GM19099 (cell line): Measurements from ENCODE around the gene TPRG1L.

Source experiments
- POLR2A ChIP-seq: IDR thresholded peaks from 3 replicates; pipeline ENCODE4 v1.6.1; 2011; ENCODE audit warnings: low read depth; ENCODE audit not compliant: insufficient read length; ENCODE audit errors: extremely low read depth

TPRG1L gene

DNA sequence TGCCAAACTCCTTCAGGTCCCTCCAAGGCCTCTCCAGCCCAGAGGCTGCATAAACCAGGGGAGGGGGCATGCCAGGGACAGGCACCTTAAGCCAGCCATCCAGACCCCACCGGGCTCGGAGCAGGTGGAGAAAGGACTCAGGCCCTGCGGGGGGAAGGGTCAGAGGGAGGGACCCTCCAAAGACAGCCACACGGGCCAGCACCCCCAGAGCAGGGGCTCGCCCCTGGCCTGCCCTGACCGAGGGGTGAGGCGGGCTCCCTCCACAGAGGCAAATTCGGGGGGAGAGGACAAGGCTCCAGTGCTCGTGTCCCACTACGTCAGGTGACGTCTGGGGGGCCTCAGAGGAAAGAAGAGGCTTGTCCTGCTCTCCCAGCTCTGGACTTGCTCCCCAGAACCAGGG, 21.7 kb upstream of the TPRG1L start:
- no peak for TF ChIP-seq POLR2A

DNA sequence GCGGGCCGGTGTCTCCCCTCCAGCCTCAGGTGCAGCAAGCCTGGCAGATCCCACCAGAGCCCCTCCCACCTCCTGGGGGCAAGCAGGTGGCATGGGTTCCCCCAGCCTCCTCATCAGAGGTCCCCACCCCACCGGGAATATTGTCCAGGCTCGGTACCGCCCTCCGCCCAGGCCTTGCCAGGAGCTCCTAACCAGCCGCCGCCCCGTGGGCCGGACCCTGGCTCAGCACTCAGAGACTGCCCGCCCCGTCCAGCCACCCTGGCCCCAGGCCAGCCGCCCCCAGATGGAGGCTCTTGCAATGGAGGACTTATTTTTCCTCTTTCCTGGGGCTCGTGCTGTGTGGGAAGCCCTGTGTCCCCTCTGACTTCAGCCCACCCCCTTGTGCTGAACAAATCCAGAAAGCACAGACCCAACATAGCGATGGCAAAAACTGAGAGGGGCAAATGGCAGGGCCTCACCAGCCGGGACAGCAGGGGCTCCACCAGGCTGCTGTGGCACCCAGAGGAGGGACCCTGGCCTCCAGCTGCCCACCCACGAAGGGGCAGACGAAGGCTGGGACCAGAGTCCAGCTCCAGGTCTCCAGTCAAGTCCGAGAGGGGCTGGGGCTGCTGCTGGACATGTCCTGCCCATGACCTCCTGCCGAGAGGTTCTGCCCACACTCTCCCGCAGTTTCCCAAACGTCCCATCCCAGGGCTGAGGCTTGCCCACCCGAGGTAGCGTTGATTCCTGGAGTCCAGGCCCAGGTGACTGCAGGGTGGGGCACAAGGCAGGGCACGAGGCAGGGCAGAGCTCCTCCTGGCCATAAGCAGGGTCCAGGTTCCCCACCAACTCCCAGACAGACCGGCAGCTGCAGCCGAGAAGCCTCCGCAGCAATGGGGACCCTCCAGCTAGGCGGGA, 21.0 kb upstream of the TPRG1L start:
- no peak for TF ChIP-seq POLR2A

DNA sequence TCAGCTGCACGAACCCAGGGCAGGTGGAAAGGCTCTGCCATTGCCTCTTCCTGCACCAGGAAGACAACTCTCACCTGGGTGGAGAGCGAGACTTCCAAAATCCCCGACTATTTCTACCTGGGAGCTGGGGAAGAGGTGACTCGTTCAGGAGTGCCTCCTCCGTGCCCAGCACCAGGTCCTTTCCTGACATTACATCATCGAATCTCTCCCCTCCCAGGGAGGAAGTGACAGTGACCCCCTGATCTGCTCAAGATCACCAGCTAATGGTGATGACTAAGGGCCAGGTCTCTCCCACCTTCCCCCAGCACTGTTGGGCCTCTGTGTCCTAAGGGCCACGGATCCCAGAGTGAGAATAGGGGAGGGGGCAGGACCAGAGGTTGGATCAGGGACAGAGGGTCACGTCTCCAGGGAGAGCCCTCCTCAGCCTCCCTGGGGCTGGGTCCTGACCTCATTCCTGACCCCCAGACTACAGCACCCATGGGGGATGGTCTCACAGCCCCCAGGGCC, 20.3 kb upstream of the TPRG1L start:
- no peak for TF ChIP-seq POLR2A

DNA sequence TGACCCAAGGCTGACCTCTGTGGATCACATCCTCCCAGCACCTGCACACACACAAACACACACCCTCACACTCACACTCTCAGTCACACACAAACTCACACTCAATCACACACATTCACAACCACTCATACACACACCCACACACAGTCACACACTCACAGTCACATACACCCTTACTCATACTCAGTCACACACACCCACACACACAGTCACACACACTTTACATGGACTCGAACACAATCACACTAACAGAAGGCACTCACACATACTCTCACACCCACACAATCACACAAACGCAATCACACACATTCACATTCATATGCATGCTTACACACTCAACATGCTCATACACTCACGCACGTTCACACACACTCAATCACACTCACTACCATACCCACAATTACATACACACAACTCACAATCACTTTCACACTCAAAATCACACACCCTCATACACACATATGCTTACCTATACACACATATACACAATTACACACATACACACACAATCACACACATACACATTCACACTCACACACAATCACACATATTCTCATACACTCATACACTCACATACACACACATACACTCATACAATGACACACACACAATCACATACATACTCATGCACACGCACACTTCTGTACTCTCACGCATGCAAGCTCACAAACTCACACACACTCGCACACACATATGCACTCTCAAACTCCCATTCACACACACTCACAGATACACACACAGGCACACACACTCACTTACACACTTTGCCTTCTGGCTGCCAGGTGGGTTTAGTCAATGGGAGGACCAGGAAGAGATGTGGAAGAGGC, 19.6 kb upstream of the TPRG1L start:
- TF ChIP-seq POLR2A, result no peak

DNA sequence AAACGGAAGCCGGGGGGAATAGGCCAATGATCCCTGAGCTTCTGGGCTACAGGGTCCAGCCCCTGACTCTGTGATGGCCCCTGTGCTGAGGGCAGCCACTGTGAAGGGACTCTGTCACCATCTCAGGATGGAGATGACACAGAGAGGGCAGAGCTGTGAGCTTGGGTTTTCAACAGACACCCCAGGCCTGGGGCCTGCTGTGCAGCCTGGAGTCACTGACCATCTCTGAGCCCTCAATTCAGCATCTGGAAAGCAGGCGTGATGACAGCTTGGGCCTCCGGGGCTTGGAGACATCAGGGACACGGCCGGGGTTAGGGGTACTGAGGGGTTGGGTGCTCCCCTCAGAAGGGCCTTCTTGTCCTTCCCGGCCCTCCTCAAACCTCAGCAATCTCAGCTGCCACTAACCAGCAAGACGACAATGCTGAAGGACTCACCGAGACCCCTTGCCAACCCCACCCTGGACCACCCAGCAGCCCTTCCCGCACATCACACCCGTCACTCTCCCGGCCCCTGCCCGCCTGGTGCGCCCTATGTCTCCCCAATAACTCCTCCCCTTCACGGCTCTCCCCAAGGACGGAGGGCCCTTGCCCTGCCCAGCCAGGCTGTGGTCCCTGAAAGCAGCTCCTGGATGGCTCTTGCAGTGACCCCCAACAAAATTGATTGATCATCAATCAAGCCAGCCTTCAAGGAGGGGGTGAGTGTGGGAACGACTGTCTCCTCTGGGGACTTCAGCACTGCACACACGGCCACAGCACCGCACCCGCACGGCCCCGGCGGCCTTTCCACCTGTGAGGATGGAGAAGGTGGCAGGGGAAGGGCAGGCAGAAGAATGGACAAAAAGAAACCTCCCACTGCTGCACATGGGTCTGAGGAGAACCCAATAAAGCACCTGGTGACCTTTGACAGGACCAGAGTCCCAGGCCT, 17.8 kb upstream of the TPRG1L start:
- TF ChIP-seq POLR2A, result no peak

DNA sequence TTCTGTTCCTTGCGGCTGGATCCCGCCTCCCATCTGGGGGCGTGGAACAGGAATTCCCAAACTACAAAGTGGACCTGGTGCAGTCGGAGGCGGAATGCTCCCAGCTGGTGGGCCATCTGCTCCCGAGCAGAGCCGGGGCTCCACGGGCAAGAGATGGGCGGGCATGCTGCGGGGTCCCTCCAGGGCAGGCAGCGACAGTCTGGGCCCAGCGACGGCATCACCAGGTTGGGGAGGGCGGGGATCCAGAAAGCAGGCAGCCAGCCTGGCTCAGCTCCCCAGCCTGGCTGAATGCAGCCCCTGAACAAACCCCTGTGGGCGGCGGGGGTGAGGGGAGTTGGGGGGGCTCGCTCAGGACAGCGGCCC, 17.1 kb upstream of the TPRG1L start:
- TF ChIP-seq POLR2A, result no peak

DNA sequence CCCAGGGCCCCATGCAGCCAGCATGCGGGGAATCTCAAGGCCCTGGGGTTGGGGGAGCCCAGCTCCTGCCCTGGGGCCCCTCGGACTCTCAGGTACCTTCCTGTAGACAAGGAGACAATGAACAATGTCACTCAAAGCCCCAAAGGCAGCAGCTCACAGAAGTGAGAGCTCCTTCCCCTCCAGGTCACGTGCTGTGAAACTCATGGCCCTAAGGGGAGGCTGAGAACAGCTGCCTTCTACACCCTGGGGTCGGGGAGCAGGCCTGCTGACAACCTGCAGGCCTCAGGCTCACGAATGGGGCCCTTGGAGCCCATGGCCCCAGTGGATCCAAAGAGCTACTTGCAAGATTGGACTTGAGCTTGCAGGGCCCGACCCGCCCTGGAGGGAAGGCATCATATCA, 16.7 kb upstream of the TPRG1L start:
- no peak for TF ChIP-seq POLR2A

DNA sequence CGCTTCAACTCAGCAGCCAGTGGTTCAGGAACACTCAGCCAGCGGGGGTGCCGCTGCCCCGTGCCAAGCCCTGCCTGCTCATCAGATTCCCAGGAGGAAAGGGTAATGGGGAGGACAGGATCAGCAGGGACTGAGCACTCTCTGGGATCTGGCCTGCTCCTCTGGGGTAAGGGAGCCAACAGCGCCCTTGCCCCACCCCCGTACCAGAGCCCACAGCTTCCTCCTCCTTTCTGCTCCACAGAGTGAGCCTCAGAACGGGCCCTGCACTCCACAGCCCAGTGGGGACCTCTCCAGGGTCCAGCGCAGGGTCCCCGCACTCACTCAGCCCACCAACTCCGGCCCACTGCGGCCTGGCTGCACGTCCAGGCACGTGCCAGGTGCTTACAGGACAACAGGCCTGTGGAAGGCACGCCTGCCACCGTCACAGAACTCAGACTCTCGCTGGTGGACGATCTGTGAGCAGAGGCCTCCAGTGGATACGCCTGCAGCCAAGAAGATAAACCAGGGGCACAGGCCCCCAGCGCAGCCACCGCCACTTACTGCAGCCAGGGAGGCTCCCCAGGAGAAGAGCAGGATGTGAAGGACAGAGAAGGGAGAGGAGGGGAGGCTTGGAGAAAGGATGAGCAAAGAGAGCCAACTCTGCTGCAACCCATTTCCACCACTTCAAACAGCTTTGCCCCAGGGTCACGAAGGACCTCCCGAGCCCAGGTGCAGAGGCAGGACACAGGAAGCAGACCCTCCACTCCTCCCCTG, 15.6 kb upstream of the TPRG1L start:
- TF ChIP-seq POLR2A, result no peak

DNA sequence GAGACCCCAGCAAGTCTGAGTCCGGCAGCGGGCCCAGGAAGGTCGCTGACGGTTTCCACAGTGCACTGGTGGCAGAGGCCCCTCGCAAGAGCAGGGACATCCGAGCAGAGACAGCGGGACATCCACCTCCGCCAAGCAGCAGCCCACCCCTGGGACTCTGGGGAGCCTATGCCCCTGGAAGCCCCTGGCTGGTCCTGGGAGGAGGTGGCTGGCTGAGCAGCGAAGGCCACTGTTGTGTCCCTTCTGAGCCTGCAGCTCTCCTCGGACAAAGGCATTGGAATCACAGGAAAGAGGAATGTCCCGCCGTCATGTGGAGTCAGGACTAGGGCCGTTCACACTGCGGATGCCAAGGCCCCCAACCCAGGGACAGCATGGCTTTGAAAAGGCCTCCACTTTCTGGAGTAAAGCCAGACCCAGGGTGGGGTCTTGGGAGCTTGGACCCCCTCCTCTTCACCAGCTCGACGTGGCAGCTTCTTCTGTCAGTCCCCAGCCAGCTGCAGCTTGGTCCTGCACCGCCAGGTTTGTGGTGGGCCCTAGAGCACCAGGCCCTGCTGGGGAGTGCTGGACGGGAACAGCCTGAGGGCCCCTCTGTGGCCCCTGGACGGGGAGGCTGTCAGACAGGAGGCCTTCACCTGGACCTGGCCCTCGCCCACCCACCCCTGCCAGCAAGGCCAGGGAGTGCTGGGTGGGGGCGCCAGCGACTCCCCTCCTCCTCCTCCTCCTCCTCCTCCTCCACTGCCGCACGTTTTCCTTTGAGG, 14.9 kb upstream of the TPRG1L start:
- no peak for TF ChIP-seq POLR2A

DNA sequence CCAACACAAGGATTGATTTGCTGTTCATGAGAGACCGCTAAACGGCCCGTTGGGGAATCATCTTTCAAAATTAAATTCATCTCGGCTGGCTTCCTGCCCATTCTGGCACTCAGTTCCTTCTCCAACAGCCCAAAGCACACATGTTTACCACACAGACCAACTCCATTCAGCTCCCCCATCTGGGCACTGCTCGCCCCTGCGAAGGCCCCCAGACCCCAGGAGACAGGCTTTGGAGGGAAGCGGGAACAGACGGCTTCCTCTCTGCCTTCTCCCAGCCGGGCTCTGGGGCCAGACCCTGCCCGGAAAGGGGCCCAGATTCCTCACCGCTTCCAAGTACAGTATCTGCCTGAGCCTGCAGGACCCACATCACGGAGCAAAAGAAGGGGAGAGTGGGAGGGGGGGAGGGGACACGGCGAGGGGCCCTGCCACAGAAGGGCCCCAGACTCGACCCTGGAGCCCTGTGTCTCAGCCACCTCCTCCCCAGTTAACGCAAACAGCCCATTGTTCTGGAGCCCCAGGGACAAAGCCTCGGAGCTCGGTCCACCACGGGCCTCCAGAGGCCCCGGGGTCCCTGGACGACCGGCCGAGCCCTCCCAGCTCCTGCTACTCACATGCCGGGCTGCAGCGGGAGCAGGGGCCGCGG, 14.2 kb upstream of the TPRG1L start:
- no peak for TF ChIP-seq POLR2A

DNA sequence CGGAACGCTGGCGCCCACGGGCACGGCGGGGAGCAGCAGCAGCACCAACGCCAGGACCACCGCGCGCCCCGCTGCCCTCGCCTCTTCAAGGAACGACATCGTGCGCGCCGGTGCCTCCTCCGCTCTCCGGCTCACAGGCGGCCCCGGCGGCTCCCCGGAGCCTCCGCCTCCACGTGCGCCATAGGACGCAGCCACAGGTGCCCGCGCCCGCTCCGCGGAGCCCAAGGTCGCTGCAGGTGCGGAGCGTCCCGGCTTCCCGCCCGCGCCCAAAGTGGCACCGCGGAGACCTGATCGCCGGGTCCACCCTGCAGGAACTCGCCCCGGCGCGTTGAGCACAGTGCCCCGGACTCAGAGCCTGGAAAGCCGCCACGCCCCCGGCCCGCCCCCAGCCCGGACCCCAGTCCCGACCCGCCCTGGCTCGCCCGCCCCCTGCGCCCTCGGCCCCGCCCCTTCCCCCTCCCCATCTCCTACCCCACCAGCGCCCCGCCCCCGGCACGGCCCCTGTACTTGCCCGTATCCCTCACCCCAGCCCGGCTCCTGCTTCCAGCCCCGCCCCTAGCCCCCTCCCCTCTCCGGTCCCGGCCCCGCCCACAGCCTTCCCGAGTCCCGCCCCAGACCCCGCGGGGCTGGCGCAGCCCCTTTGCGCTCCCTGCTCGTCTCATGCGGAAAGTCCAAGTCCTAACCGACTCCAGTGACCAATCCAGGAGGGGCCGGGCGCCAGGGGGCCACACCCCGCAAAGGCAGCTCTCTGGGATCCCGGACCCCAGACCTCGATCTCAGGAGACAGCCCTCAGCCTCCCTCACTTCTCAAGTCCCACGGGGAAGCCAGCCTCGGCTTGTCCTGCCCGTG, 13.4 kb upstream of the TPRG1L start, which contains the start of gene MEGF6:
Gene MEGF6 (minus strand): TSS at position 339 of the 850 bp plus-strand sequence. CDS start 240 bp downstream, at position 99.
- TF ChIP-seq POLR2A, result no peak

DNA sequence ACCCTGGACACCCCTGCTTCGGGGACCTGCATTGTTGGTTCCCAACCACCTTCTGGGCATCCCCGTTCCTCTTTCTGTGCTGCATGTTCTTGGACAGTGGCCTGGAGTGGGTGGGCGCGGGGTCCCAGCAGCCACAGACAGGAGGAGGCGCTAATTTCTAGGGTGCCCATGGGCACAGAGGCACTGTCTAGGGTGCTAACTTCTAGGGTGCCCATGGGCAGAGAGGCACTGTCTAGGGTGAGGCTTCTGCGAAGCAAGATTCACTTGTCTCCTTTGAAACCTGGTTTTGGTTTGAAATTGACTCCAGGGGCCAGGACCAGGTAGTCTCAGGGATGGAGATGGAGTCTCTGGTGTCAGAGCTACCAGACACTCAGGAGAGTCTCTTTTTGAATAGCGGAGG, 12.7 kb upstream of the TPRG1L start:
- no peak for TF ChIP-seq POLR2A
